Hindlimb muscle (tissue), 1 donor: ENCODE results near the gene ZNF273. TPM values are rescaled to one million over a fixed set of nuclear protein-coding genes. Genes with fewer than 3 reads are reported as not detected.
"Not testable (repeated sequence)": the region's sequence is repeated elsewhere in the genome, so short reads cannot be mapped to it uniquely, and the experiment has no call there.

Source experiments
- DNase-seq: peaks from one replicate; pipeline ENCODE4 v3.0.0-alpha.2; 2013
- polyA plus RNA-seq: library from polyadenylated mRNA; unstranded; fragments of 120-200 nt; gene quantifications from one replicate; pipeline ENCODE4 v1.2.1, GENCODE V29; 2013; ENCODE audit not compliant: insufficient read length

The ZNF273 gene
- polyA plus RNA-seq, 1 donor = 5.4 TPM

GRCh38 chr7:64947252-64948000 is 44.4 kb downstream of the ZNF273 start:
- DNase-seq = no peak

- not testable (repeated sequence) for DNase-seq
These were observed 45.7 kb downstream of the ZNF273 start for GRCh38 chr7:64948774-64949173.

- not testable (repeated sequence) for DNase-seq
These were observed 47.6 kb downstream of the ZNF273 start for GRCh38 chr7:64950673-64951072.

DNA sequence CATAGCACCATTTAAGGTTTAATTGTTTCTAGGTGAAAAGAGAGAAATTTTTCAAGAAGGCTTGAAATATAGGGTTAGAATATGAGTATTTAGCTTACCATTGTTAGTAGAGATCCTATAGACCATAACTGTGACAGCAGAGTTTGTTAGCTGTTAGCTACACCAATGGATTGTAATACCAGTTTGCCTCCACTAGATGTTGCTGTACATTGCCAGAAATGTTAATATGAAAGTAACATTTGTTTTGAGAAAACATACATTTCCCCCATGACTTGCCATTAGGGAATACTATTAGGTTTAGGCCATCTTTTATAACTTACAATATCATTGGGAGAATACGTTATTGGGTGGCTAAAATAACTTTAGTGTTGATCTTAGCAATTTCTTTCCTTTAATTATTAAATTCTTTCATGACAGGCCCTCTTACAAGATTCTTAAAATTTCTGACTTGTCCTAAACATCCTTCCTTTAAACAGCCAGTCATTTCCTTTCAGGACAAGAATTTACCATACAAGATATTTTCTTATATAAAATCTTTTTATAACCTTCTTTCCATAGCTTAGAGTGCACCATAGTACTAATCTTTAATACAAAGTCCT is 48.3 kb downstream of the ZNF273 start:
- peak; percentile 26 for DNase-seq

- no peak for DNase-seq
These were observed 56.1 kb downstream of the ZNF273 start for GRCh38 chr7:64959072-64959747.

- no peak for DNase-seq
These were observed 62.5 kb downstream of the ZNF273 start for GRCh38 chr7:64965594-64965993.

DNA sequence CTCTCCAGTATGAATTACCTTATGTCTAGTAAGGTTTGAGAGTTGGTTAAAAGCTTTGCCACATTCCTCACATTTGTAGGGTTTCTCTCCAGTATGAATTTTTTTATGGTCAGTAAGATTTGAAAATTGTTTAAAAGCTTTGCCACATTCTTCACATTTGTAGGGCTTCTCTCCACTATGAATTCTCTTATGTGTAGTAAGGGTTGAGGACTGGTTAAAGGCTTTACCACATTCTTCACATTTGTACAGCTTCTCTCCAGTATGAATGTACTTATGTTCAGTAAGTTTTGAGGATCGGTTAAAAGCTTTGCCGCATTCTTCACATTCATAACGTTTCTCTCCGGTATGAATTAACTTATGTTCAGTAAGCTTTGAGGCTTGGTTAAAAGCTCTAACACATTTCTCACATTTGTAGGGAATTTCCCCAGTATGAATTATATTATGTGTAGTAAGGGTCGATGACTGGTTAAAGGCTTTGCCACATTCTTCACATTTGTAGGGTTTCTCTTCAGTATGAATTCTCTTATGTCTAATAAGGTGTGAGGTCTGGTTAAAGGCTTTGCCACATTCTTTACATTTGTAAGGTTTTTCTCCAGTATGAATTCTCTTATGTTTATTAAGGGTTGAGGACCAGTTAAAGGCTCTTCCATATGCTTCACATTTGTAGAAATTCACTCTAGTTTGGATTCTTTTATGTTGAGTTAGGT is 75.6 kb downstream of the ZNF273 start:
- no peak for DNase-seq

Other genes starting within 250 kb of the ZNF273 start
- 3.9 TPM for gene ZNF107, start 237.1 kb upstream of the ZNF273 start, polyA plus RNA-seq
- 11.7 TPM for gene ZNF138, start 108.8 kb upstream of the ZNF273 start, polyA plus RNA-seq
- gene ZNF117, start 87.8 kb downstream of the ZNF273 start, polyA plus RNA-seq = 14.6 TPM
- gene ERV3-1, start 103.4 kb downstream of the ZNF273 start, polyA plus RNA-seq = 15.5 TPM